ENCODE data around the gene ORMDL3. TPM values are rescaled to one million over a fixed set of nuclear protein-coding genes. Genes with fewer than 3 reads are reported as not detected.

Gene ORMDL3
- polyA plus RNA-seq, 1 donor from 2014 or later, result 90.1 TPM

DNA sequence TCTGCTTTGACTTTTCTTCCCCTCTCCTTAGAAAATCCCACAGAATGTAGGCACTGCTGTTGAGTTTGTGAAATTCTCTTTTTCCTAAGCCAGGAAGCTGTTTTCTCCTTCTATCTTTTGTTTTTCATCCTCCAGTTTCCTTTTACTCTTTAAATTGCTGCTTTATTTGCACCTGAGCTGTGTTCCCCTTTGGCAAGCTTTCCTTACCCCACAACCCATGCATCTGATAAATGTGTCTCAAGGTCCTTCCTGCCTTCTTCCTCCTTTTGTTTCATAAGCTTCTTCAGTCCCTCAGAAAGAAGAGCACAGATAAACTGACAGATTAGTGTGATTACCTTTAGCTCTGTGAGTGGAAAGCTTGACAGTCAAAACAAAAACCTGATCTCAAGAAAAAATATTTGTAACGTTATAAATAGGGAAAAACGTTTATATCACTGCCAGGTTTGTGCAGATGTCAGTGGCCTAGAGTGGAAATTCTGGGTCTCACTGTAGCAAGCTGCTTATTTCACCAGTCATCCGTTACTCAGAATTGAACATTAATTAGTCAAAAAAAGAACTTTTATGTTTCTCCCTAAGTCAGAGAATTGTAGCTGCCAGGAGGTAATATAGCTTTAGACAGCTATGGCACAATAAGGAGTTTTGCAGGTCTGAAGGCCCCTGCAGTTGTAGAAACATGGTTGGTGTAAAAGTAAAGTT is 32.6 kb downstream of the ORMDL3 start:
- Histone ChIP-seq H3K27me3 (ENCODE audit: insufficient read depth, low read depth, low read length) (no peaks in the 10 kb centered on the region), H3K4me2 (ENCODE audit: low read length) (no peak overlapping the region), H2AFZ (ENCODE audit: low read depth, low read length) (no peak overlapping the region), H3K9me3 (ENCODE audit: low read length) (no peaks in the 10 kb centered on the region), H3K27ac (ENCODE audit: low read length) (no peak overlapping the region), H3K4me3 (ENCODE audit: low read length) (no peak overlapping the region), H3K36me3 (ENCODE audit: insufficient read depth, low read length) (no peaks in the 10 kb centered on the region), H3K79me2 (replicated peaks; ENCODE audit: insufficient read depth, low read length) (no peaks in the 10 kb centered on the region), H3K9me2 (ENCODE audit: insufficient read depth, low read length) (no peaks in the 10 kb centered on the region), H3K9ac (ENCODE audit: low read length) (no peak overlapping the region), H3F3A (ENCODE audit: insufficient read depth, low read length, poor library complexity, severe bottlenecking) (no peaks in the 10 kb centered on the region), H4K20me1 (ENCODE audit: insufficient read depth) (no peaks in the 10 kb centered on the region)
- TF ChIP-seq POLR2AphosphoS5 (IDR thresholded peaks at IDR 0.05) (no peak), TAF1 (IDR thresholded peaks at IDR 0.05; ENCODE audit: low read depth) (no peak), SMC3 (conservative IDR thresholded peaks at IDR 0.05; ENCODE audit: poor library complexity) (no peak), EZH2 (IDR thresholded peaks at IDR 0.05; ENCODE audit: borderline replicate concordance, insufficient read depth, low read length, poor library complexity, severe bottlenecking) (no peak), EP300 (conservative IDR thresholded peaks at IDR 0.05; ENCODE audit: poor library complexity, severe bottlenecking) (no peak), MXI1 (conservative IDR thresholded peaks at IDR 0.05; ENCODE audit: poor library complexity, severe bottlenecking) (no peak), RAD21 (conservative IDR thresholded peaks at IDR 0.05) (no peak)
- TF ChIP-seq, protein P1, sequence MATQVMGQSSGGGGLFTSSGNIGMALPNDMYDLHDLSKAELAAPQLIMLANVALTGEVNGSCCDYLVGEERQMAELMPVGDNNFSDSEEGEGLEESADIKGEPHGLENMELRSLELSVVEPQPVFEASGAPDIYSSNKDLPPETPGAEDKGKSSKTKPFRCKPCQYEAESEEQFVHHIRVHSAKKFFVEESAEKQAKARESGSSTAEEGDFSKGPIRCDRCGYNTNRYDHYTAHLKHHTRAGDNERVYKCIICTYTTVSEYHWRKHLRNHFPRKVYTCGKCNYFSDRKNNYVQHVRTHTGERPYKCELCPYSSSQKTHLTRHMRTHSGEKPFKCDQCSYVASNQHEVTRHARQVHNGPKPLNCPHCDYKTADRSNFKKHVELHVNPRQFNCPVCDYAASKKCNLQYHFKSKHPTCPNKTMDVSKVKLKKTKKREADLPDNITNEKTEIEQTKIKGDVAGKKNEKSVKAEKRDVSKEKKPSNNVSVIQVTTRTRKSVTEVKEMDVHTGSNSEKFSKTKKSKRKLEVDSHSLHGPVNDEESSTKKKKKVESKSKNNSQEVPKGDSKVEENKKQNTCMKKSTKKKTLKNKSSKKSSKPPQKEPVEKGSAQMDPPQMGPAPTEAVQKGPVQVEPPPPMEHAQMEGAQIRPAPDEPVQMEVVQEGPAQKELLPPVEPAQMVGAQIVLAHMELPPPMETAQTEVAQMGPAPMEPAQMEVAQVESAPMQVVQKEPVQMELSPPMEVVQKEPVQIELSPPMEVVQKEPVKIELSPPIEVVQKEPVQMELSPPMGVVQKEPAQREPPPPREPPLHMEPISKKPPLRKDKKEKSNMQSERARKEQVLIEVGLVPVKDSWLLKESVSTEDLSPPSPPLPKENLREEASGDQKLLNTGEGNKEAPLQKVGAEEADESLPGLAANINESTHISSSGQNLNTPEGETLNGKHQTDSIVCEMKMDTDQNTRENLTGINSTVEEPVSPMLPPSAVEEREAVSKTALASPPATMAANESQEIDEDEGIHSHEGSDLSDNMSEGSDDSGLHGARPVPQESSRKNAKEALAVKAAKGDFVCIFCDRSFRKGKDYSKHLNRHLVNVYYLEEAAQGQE (IDR thresholded peaks at IDR 0.05; ENCODE audit: borderline replicate concordance), result no peak
- TF ChIP-seq, protein P2, sequence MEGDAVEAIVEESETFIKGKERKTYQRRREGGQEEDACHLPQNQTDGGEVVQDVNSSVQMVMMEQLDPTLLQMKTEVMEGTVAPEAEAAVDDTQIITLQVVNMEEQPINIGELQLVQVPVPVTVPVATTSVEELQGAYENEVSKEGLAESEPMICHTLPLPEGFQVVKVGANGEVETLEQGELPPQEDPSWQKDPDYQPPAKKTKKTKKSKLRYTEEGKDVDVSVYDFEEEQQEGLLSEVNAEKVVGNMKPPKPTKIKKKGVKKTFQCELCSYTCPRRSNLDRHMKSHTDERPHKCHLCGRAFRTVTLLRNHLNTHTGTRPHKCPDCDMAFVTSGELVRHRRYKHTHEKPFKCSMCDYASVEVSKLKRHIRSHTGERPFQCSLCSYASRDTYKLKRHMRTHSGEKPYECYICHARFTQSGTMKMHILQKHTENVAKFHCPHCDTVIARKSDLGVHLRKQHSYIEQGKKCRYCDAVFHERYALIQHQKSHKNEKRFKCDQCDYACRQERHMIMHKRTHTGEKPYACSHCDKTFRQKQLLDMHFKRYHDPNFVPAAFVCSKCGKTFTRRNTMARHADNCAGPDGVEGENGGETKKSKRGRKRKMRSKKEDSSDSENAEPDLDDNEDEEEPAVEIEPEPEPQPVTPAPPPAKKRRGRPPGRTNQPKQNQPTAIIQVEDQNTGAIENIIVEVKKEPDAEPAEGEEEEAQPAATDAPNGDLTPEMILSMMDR (IDR thresholded peaks at IDR 0.05; ENCODE audit: poor library complexity, severe bottlenecking), result no peak

DNA sequence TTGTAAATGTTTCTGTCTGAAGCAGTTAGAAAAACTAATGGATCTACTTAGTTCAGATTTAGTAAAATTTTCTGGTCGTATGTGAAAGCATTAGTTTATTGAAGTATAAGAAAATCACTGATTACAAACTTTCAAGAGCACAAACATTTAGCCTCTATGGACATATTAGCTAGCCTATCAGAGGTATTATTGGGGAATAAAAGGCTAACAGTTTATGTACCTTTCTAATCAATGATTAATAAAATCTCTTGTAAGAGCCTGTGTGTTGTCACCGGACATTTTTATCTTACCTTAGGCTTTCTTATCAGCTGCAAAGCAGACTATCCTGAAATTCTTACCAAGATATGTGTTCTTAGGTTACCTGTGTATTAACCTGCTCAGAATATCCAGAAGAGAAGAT is 38.2 kb downstream of the ORMDL3 start:
- no peak overlapping the region for H3K4me2 ChIP-seq (ENCODE audit: low read length)
- H3K9ac ChIP-seq (ENCODE audit: low read length), result no peak overlapping the region
- no peaks in the 10 kb centered on the region for H3K9me3 ChIP-seq (ENCODE audit: low read length)
- no peaks in the 10 kb centered on the region for H3K79me2 ChIP-seq (replicated peaks; ENCODE audit: insufficient read depth, low read length)
- H3K4me3 ChIP-seq (ENCODE audit: low read length), result no peak overlapping the region
- H3K27ac ChIP-seq (ENCODE audit: low read length), result no peak overlapping the region
- TF ChIP-seq POLR2AphosphoS5 (IDR thresholded peaks at IDR 0.05) (no peak), TAF1 (IDR thresholded peaks at IDR 0.05; ENCODE audit: low read depth) (no peak), EP300 (conservative IDR thresholded peaks at IDR 0.05; ENCODE audit: poor library complexity, severe bottlenecking) (no peak), EZH2 (IDR thresholded peaks at IDR 0.05; ENCODE audit: borderline replicate concordance, insufficient read depth, low read length, poor library complexity, severe bottlenecking) (no peak), MXI1 (conservative IDR thresholded peaks at IDR 0.05; ENCODE audit: poor library complexity, severe bottlenecking) (no peak), RAD21 (conservative IDR thresholded peaks at IDR 0.05) (no peak), SMC3 (conservative IDR thresholded peaks at IDR 0.05; ENCODE audit: poor library complexity) (no peak)
- TF ChIP-seq, protein P2 (IDR thresholded peaks at IDR 0.05; ENCODE audit: poor library complexity, severe bottlenecking), result no peak
- TF ChIP-seq, protein P1 (IDR thresholded peaks at IDR 0.05; ENCODE audit: borderline replicate concordance), result no peak
- no peaks in the 10 kb centered on the region for H3F3A ChIP-seq (ENCODE audit: insufficient read depth, low read length, poor library complexity, severe bottlenecking)
- no peaks in the 10 kb centered on the region for H3K9me2 ChIP-seq (ENCODE audit: insufficient read depth, low read length)
- H4K20me1 ChIP-seq (ENCODE audit: insufficient read depth), result no peaks in the 10 kb centered on the region
- no peak overlapping the region for H2AFZ ChIP-seq (ENCODE audit: low read depth, low read length)
- no peaks in the 10 kb centered on the region for H3K36me3 ChIP-seq (ENCODE audit: insufficient read depth, low read length)
- no peaks in the 10 kb centered on the region for H3K27me3 ChIP-seq (ENCODE audit: insufficient read depth, low read depth, low read length)
